ENCODE results near the gene PLCXD3. TPM values are rescaled to one million over a fixed set of nuclear protein-coding genes. Genes with fewer than 3 reads are reported as not detected.

The PLCXD3 gene
- total and polyA plus RNA-seq, 2 of the 8 experiments (the other 6 are each of a cell fraction or from before 2014, with no cell fraction given), result 0.03 to 0.07 TPM

- Histone ChIP-seq H3K23ac (ENCODE audit: insufficient read length) (no peak overlapping the region), H3K23me2 (ENCODE audit: low read depth, low read length) (no peaks in the 10 kb centered on the region; the same call in 1 of the 2 replicates), H3K14ac (ENCODE audit: insufficient read length) (no peak overlapping the region), H4K5ac (ENCODE audit: insufficient read length, low read depth, low read length) (no peak overlapping the region), H2BK20ac (ENCODE audit: low read length) (no peak overlapping the region), H2BK5ac (ENCODE audit: low read depth, low read length) (no peak overlapping the region), H2AFZ (ENCODE audit: low read length) (no peak overlapping the region), H3K27ac (ENCODE audit: low read depth, low read length) (no peak overlapping the region), H3K9ac (replicated peaks in 1 of 4; ENCODE audit: extremely low read depth in 1 of 4, low read depth in 3 of 4, low read length in 3 of 4) (no peak overlapping the region), H3K27me3 (replicated peaks in 1 of 4; ENCODE audit: control insufficient read depth in 3 of 4, extremely low read depth in 1 of 4, insufficient read depth in 3 of 4, low read length in 3 of 4) (no peaks in the 10 kb centered on the region), H3K9me3 (ENCODE audit: insufficient read depth in 2 of 2, low read depth in 1 of 2, low read length in 1 of 2) (no peaks in the 10 kb centered on the region), H2AK5ac (ENCODE audit: low read depth, low read length) (no peak overlapping the region), H3K4me3 (ENCODE audit: extremely low read depth in 1 of 4, insufficient read depth in 2 of 4, low read depth in 3 of 4, low read length in 4 of 4) (no peak overlapping the region), H3K4ac (replicated peaks; ENCODE audit: insufficient read length, low read depth, low read length) (no peak overlapping the region), H3K4me1 (replicated peaks in 1 of 4; ENCODE audit: control insufficient read depth in 3 of 4, insufficient read depth in 4 of 4, low read length in 3 of 4) (no peaks in the 10 kb centered on the region), H3K4me2 (ENCODE audit: insufficient read depth in 1 of 2, low read depth in 2 of 2, low read length in 2 of 2) (no peak overlapping the region), H2BK120ac (replicated peaks; ENCODE audit: low read depth, low read length) (no peak overlapping the region), H3K18ac (ENCODE audit: extremely low read depth, low read length) (no peak overlapping the region), H3K36me3 (ENCODE audit: control insufficient read depth in 2 of 4, insufficient read depth in 4 of 4, low read length in 3 of 4) (no peaks in the 10 kb centered on the region), H4K91ac (replicated peaks; ENCODE audit: insufficient read length, low read length) (no peak overlapping the region), H4K20me1 (replicated peaks in 1 of 2; ENCODE audit: control insufficient read depth in 1 of 2, insufficient read depth in 2 of 2, low read length in 2 of 2) (no peaks in the 10 kb centered on the region), H2BK12ac (ENCODE audit: low read depth, low read length) (no peak overlapping the region), H3K79me2 (ENCODE audit: control insufficient read depth in 1 of 2, insufficient read depth in 2 of 2, low read length in 2 of 2) (no peaks in the 10 kb centered on the region), H3K56ac (replicated peaks; ENCODE audit: insufficient read length, low read depth, low read length) (no peak overlapping the region), H3K79me1 (ENCODE audit: low read depth, low read length) (no peaks in the 10 kb centered on the region), H2BK15ac (ENCODE audit: low read length) (no peak overlapping the region), H4K8ac (ENCODE audit: extremely low read depth, insufficient read depth, low read length) (no peak overlapping the region)
- FAIRE-seq (peak; percentile 28), DNase-seq (ENCODE audit: low read depth in 1 of 2, low spot score in 2 of 2) (no peak)
- ChIA-PET CTCF (ENCODE audit: partially characterized antibody) (interaction anchor here (0.5 to 4.0 kb wide), 27 partner anchors 13 to 620 kb away, joined by 3 to 28 read pairs (median 3); partner anchors contain the start of gene PLCXD3), POLR2A (ENCODE audit: partially characterized antibody) (no interaction called here)
- TF ChIP-seq RAD21 (IDR thresholded peaks at IDR 0.05 in 1 of 2, conservative IDR thresholded peaks at IDR 0.05 in 1 of 2; ENCODE audit: low read depth in 2 of 2, low read length in 2 of 2) (peak; percentile 79 to 84), CTCF (IDR thresholded peaks at IDR 0.05; ENCODE audit: control extremely low read depth in 1 of 3, insufficient read depth in 1 of 3, low read depth in 1 of 3, low read length in 3 of 3) (peak in 2 of 3 experiments; percentile 58 to 65; a peak in 3 of 4 replicates), POLR2A (IDR thresholded peaks at IDR 0.05; ENCODE audit: control extremely low read depth in 1 of 2, low read depth in 2 of 2, low read length in 2 of 2) (no peak)
Measured at GRCh38 chr5:41524174-41524573, 13.8 kb upstream of the PLCXD3 start.
